ENCODE measurements around the gene PTPRD.

Gene PTPRD

DNA sequence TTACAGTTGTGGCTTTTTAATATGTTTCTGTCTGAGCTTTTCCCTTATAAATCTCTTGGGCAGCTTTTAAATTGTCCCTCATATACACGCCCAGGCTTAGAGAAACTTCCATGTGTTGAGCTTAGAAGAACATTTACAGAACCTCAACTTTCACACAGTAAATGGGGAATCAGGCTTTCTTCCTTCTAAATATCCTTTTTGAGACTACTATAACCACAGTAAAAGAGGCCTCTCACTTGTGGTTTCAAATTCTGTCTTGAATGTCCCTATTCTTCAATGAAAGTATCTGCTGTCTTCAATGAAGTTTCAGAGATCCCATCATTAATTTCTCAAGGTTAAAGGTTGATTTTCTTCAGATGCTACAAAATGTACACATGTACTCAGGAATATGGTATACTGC lies 2224.7 kb downstream of the PTPRD start:
- no peak for DNase-seq (ENCODE audit: low read depth)

DNA sequence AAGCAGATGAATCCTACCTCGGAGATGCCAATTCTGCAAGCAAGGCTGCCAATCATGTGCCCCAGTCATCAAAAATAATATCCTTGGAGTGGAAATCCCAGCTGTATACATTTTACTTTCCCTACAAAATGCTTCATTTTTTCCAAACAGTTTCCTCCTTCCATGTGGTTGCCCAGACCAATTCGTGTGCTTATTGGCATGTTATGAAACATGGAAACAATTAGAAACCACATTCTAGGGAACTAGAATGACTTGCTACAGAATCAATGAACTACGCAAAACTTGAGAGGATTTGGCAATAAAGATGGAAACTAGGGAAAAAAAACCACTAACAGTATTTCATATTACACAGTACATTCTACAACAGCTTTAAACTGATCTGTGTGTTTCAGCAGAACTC lies 2228.7 kb downstream of the PTPRD start:
- no peak for DNase-seq (ENCODE audit: low read depth)

DNA sequence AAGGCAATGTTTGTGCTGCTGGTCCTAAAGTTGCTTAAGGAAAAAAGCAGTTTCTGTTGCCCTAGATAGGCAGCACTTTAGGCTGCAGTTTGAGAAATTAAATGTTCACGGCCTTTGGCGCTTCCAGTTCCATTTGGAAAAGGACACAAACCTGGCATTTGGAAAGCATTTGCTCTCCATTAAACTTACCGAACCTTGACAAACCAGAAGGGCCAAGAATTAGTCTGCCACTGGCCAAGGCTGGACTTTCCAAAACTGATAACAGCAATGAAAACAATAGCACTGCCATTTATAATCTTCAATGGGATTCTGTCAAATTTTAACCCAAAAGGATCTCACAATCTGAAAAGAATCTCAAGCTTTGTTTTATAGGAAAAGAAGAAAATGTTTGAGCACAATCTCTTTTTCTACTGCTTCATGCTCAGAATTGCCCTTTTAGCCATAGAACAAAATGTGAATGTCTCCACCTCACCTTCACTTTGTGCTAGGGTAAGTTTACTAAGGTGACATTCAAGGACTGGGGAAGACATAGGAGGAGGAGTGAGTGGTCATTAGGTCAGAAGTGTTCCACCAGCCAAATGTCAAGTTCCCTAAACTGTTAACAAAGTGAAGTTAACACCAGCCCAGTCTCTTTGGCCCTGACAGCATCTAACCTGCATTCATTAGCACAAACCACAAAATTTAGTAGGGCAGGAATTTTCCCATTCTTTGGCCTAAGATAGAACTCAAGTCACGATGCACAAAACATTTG lies 2229.8 kb downstream of the PTPRD start:
- DNase-seq (ENCODE audit: low read depth), result no peak

DNA sequence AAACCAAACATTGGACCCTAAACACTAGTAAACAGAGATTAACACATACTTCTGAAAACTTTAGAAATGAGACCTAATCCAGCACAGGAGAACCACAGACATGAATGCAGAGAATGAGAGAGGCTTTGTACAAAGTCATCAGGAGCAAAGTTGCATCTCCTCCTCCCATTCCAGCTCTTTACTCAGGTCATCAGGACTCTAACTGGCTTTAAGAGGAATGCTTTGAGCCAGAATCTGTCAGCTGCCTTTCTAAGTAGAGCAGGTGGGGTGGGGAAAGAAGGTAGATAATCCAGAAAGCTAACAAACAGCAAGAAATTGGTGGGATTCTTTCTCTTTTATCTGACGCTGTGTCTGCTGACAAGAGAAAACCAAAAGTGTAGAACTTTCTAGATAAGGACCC lies 2230.5 kb downstream of the PTPRD start:
- no peak for DNase-seq (ENCODE audit: low read depth)

DNA sequence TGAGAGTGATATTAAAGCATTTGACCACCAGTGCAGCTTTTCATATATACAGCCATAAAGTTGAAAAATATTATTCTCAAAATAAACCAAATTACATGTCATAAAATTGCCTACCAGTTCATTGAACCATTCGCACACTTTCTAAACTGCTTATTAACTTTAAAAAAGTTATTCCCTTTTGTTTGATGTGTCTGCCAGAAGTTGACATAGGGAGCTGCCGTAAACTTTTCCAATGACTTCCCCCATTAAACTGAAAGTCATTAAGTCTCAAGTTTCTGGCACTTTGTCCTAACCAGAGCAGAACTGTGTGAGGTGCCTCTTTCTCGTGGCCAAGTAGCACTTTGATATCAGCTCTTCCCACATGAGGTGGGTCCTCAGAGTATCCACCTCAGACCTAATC lies 2231.2 kb downstream of the PTPRD start:
- DNase-seq (ENCODE audit: low read depth), result no peak

DNA sequence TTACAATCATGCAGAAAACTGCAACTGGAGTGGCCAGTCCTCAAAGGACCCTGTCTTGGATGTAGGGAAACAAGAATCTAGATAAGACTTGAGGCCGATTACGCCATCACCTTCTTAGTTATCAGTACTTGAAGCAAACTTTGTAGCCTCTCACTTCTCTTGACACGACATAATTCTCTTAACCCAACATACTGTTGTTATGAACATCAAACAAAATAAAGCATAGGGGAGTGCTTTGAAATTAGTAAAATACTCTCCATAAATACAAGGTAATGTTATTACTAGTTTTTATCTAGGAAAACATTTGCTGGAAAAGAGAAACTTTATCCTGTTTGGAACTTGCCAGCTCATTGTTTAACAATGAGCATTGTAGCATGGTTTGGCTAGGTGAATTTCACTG lies 2238.3 kb downstream of the PTPRD start:
- DNase-seq (ENCODE audit: low read depth), result no peak

DNA sequence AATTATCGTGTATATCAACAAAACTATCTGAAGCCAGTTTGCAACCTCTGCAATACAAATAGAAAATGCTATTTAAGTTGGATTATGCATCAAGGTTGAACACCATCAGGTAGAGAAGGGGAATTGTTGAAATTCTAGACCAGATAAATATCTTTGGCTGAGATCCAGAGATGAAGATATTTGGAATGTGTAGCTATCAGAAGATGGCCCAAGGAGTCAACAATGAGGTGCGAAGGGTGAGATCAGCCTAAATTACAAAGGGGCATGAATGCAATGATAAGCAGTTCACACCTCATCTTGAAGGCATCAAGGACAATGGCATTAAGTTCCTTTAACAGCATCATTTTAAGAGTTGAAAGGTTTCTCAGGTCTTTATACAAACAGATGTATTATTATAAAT lies 2241.1 kb downstream of the PTPRD start:
- no peak for DNase-seq (ENCODE audit: low read depth)

DNA sequence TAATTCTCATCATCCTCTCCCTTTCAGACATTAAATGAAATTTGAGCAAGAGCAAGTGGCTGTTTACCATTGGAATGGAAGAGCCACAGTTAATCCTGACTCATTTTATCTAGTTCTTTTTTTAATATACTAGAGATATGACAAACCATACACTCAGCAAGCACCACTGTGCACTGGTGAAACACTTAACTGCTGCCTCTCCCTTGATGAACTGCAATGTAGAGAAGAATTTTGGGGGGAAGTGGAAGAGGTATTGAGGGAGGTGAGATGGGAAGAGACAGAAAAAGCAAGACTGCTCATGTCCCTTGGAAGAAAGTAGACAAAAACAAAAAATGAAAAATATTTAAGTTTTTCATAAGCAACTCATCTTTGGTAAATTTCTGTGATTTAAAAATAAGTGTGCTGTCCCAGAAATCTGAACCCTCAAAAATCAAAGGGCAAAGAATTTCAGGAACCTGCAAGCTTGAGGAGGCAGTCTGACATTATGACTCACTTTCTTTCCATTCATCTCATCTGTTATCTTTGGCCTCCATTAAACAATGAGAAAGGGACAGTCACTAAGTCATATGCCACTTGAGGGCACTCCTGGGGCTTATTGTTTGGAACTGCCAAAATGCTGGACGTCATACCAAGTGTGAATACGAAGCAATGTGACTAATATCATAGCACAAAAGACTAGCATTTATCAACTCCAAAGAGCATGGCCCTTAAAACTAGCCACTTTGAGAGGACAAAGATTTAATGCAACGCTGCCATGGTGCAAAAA lies 2246.5 kb downstream of the PTPRD start:
- DNase-seq (ENCODE audit: low read depth), result no peak

DNA sequence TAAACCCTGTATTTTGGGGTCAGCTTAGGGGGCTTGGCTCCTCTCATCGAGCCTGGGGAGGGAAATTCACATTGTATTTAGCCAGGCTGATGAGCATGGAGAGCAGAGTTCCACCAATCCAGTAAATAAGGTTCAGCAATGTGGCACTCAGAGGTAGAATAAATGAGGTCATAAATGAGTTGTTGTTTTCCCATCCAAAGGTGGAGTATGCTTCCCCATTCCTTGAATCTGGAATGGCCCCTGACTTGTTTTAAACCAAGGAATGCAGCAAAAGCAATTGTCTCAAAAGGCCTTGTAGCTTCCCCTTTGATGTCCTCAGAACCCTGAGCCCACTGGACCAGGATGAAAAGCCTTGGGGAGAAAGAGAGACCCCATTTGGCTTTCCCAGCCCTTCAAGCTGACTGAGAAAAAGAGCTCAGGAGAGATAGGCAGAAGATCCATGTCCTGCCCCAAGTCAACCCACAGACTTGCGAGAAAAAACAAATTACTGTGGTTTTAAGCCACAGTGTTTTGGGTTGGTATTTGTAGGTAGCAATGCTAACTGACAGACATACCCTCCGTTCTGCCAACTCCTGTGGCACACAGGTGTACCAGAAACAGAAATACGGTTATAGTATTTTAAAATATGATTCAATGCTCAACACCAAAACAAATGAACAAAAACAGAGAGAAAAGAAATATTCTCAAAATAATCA lies 2247.2 kb downstream of the PTPRD start:
- DNase-seq (ENCODE audit: low read depth), result no peak

DNA sequence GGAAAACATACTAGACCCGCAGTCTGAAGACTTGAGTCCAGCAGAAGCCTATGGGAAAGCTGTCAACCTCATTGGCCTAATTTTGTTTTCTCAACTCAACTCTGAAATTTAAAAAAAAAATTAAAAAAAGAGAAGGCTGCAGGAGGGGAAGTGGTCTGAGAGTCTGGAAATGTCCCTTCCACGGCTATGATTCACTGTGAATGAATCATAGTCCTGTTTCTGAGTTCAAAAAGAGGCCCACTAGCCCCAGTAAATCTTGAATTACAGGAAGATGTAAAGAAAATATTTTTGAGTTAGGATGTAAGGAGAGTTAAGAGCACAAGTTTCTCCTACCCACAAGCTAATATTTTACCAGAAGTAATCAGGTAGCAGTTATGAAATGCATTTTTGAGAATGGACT lies 2247.8 kb downstream of the PTPRD start:
- DNase-seq (ENCODE audit: low read depth), result no peak

DNA sequence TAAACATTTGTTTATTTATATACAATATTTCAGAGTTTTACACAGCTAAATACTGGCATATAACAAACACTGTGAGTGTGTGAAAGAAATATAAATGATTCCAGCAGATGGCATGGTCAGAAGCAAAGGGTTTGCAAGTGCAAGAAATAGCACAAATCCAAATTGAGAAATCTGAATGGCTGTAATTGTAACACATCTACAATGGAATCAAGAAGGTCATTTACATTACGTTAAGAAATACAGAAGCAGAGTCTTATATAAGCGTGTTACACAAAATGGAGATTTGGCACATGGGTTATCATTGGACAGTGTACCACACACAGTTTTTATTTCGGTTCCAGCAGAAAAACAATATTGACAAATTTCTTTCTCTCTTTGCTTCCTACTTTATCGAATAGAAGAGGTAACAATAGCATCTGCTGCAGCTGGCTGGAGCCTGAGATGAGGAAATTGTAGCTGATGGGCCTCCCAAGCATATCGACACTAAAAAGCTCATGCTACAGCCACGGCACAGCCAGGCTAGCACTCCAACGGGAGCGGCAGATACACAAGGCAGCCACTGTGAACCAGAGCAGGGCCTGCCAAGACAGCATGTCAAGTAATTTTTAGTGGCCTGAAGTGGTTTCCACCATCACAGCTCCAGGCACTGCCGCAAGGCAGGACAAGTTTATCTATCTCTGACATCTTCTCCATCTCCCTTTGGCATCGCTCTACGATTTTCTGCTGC lies 2248.6 kb downstream of the PTPRD start:
- DNase-seq (ENCODE audit: low read depth), result no peak

DNA sequence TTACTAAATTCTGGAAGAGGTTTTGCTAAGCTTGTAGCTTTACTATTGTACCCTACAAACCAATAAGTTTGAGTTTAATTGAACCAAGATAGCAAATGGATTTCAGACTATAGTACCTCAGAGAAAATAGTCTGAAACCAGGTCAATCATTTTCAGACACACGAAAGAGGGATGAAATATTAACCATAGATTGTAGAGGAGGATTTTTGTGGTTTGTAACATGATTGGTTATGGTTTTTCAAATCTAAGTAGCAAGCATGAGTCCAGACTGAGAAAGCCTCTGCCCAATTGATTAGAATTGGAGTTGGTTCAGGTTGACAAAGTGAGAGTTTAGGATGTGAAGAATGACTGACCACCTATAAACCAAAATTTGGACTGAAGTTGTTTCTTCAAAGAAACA lies 2250.6 kb downstream of the PTPRD start:
- DNase-seq (ENCODE audit: low read depth), result no peak

DNA sequence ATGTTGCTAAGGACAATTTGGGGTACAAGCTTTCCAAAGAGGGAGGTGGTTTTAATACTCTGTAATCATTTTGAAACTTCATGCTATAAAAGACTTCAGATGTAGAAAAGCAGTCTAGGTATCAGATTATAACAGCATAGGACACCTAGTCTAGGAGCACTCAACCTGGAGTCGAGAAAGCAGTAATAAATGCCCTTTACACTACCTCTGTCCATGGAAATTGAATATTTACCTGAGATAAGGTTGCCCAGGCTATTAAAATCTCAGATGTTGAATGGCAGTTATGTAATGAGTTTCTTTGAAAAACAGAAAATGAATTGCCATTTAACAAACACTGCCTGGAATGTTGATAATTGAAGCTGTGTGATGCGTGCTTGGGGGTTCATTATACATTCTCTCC lies 2251.4 kb downstream of the PTPRD start:
- no peak for DNase-seq (ENCODE audit: low read depth)

DNA sequence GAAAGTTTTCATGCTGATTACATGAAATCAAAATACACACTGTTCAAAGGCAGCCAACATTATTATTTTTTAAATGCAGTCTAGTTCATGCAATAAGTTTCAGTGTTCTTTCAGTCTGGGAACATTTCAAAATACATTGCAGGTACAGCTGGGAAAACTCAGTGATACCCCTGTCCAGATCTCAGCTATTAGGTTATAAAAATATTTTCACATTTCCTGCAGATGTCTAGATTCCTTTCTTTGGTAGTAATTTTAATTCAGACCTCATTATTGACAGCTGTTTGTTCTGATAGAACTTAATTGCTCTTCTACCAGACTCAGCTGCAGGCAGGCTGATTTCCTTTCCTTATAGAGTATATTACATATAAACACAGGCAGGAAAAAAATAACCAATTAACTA lies 2256.4 kb downstream of the PTPRD start:
- DNase-seq (ENCODE audit: low read depth), result no peak

DNA sequence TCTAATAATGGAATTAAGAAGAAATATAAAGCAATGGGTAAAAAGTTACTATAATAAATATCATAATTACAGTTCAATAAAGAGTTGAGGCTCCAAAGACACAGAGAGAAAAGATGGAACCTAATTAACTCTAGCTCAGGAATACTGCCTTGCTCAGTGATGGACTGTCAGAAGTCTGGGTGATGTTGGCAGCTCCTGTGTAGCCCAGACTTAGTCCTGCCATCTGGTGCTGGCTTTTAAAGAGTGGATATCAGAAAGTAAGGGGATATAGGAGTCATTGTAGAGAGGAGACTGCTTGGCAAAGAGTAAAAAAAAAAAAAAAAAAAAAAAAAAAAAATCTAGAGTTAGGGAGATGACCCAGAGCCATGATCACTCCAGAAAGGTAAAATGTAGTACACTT lies 2261.4 kb downstream of the PTPRD start:
- no peak for DNase-seq (ENCODE audit: low read depth)

DNA sequence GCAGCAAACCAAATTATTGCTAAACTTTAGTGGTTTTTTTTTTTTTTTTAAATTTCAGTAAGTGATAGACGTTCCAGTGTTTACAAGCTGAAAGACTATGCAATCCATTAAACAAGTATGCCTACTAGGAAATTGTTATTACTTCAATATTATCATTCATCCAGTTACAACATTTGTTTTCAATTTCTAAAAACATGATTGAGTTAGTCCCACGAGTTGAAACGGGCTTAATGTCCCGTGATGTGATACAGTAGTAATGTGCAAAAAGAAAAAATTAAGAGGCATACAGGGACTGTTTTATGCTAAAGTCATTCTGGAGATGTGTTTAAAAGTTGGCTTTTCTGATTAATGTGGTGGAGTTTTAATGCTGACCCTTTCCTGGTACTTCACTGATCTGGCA lies 2262.9 kb downstream of the PTPRD start:
- DNase-seq (ENCODE audit: low read depth), result no peak

DNA sequence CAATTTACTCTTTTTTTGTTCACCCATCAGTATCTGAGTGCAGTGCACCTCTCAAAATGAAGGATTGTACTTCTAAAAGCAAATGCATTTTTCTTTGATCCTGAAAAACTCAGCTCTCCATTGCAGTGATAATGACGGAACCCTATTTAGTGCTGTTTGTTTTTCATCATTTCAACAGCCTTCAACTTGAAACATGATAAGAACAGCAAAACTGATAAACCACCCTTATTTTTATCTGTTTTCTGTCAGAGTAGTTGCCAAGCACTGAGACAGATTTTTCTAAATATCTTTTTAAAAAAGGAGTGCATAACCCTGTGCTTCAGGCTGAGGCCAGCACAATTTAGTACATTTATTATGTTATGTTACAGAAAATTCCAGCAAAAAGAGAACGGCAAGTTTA lies 2263.4 kb downstream of the PTPRD start:
- DNase-seq (ENCODE audit: low read depth), result no peak

DNA sequence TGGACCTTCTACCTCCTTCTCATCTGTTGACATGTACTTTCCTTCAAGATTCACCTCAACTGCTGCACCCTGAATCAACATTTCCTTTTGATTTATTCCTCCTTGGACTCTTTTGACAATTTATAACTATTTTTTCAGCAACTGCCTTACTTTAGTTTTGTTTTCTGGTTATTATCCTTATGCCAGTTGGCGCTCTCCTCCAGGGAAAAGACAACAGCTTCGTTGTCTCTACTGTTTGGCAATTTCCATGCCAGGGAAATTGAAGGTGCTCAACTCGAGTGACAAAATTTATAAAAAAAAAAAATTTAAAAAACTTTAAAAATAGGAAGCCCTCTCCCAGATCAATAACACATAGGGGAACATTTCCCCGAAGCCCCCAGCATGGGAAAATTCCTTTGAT lies 2264.0 kb downstream of the PTPRD start:
- no peak for DNase-seq (ENCODE audit: low read depth)

DNA sequence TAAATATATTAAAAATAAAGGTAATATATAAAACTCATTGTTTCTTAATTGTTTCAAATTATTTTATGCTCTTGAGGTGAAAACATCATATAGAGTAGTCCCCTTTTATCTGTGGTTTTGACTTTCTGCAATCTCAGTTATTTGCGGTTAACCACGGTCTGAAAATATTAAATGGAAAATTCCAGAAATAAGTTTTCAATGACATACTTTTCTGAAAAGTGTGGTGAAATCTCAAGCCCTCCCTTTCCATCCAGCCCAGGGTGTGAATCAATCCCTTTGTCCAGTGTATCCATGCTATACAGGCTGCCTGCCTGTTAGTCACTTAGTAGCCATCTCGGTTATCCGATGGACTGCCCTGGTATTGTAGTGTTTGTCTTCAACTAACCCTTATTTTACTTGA lies 2266.5 kb downstream of the PTPRD start:
- no peak for DNase-seq (ENCODE audit: low read depth)

DNA sequence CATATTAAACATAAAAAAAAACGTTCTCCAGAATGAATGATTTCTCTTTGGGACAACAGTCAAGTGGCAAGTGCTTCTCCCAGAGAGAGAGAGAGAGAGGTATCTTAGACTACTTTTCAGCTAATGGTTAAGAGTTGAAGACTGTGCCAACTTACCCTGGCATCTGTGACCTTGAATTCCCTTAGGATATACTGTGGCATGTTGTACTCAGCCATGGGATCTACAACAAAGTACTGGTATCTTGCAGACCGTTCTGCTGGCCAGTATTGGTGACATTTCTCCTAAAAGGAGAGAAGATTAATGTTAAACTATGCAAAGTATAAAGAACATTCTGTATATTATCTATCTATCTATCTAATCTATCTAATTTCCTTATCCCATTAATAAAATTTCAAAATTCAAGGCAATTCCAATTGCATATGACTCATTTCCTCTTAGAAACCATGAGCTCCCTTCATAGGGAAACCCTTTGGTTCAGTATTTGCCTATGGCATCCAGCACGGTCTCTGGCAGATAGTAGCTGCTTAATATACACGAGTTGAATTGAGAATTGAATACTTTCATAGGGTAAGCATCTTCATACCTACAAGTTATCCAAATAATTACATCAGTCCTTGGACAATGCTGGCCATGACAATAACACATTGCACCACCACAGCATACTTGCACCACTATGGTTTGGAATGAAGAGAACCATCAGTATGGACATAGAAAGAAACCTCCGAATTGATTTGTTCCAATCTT lies 2273.9 kb downstream of the PTPRD start:
- DNase-seq (ENCODE audit: low read depth), result no peak

DNA sequence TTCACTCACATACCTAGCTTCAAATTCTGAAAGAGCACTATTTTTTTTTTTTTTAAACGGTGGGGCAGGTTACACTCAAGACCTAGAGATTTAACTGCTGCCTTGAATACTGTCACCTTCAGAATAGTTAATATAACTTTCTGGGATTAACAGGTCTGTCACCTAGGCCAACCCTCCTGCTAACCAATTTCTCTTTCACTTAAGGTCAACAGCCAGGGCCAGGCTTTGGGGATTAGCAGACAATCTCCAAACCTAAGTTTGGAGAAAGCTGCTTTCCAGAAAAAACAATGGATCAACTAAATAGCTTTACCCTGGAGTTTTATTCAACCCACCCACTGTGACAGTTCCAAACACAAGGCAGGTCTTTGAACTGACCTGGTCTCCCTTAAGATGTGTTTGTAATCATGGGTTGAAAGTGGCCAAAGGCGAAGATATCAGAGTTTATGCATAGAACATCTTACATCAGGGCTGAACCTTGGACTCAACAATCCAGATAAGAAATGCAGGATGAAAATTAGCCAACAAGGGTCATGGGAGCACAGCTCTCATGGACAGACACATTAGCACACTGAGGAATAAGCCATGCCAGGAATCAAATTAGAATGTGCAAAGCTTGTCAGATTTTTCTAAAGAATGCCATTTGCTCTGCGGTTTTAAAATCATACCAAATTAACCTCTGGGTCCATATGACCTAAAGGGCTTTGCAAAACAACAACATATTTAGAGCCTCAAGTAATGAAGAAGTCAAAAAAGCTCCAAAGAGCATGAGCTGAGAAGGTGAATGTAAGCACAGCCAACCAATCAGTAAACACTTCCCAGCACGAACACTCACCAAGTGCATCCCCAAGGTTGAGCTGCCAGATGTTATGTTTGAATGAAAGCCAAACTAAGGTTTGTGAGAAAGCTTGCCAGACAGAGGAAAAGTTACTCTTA lies 2274.7 kb downstream of the PTPRD start:
- no peak for DNase-seq (ENCODE audit: low read depth)

Measured in GM04504 (cell line).